K562 (cell line): Measurements from ENCODE around the gene ARHGAP8. TPM values are rescaled to one million over a fixed set of nuclear protein-coding genes. Genes with fewer than 3 reads are reported as not detected.

Experiments used
- ATAC-seq: fragments of 200-7000 bp; cut with Tn5 transposase; 3 replicates; pipeline ENCODE4 v1.9.1; 2020; ENCODE audit warnings: moderate library complexity
- BruUV-seq: library from RNA; stranded (reverse); fragments of 400-500 nt; replicated peaks from 2 replicates; lab custom pipeline; 2021; lab: Mats Ljungman, UMichigan
- CTCF ChIA-PET: fragments of 300-600 bp; formaldehyde crosslinking; extraction: SDS; loops from one replicate; lab custom pipeline; 2021; ENCODE audit warnings: low intra/inter-chr PET ratio; lab: Yijun Ruan, JAX
- POLR2A ChIA-PET: fragments of 300-600, 350-650 bp; sonication (Branson Sonifier 250); formaldehyde crosslinking; extraction: SDS; loops from one replicate; lab custom pipeline; 2021; ENCODE audit warnings: antibody characterized with exemption, inconsistent platforms; lab: Yijun Ruan, JAX
- DNase-seq, 4 experiments: peaks; one replicate each; pipeline versions ENCODE4 v3.0.0 to v3.0.0-alpha.2; 2011 to 2018; ENCODE audit warnings: low spot score in 3 of 4, mixed read lengths in 3 of 4; ENCODE audit errors: extremely low read depth in 1 of 4
- FAIRE-seq: peaks from 2 replicates; lab custom pipeline; 2011; peaks lifted over from hg19 to GRCh38; lab: Jason Lieb, UNC
- H2AFZ ChIP-seq: 2 replicates; pipeline ENCODE4 v1.6.0; 2011; ENCODE audit warnings: low read depth, low read length, control low read depth, inconsistent platforms
- H3K27ac ChIP-seq: fragments of 200-600 bp; 3 replicates; pipeline ENCODE4 v1.8.0; 2011; ENCODE audit warnings: low read depth, mild to moderate bottlenecking, control low read depth, inconsistent platforms, low read length, moderate library complexity, mixed read lengths; ENCODE audit errors: extremely low read depth
- H3K27me3 ChIP-seq, 2 experiments: fragments of 300-600 bp in 1 of 2; 2 replicates in 1 of 2; 3 replicates in 1 of 2; pipeline versions ENCODE4 v1.6.0 to v1.8.0; 2011; ENCODE audit warnings: inconsistent platforms in 2 of 2, low read length in 2 of 2, mild to moderate bottlenecking in 1 of 2, mixed read lengths in 1 of 2, moderate library complexity in 1 of 2; ENCODE audit not compliant: control insufficient read depth in 2 of 2, insufficient read depth in 2 of 2
- H3K36me3 ChIP-seq: fragments of 300-600 bp; 3 replicates; pipeline ENCODE4 v1.8.0; 2011; ENCODE audit warnings: mild to moderate bottlenecking, low read length, inconsistent platforms; ENCODE audit not compliant: control insufficient read depth, insufficient read depth
- H3K4me1 ChIP-seq, 2 experiments: fragments of 200-600 bp in 1 of 2; replicated peaks in 1 of 2; 2 replicates in 1 of 2; 3 replicates in 1 of 2; pipeline versions ENCODE4 v1.5.1 to v1.8.0; 2011; ENCODE audit warnings: inconsistent platforms in 2 of 2, low read length in 2 of 2, mild to moderate bottlenecking in 1 of 2, mixed read lengths in 1 of 2, moderate library complexity in 1 of 2; ENCODE audit not compliant: control insufficient read depth in 2 of 2, insufficient read depth in 2 of 2
- H3K4me2 ChIP-seq: 2 replicates; pipeline ENCODE4 v1.6.1; 2011; ENCODE audit warnings: low read length, control low read depth, inconsistent platforms, mixed read lengths; ENCODE audit not compliant: insufficient read depth
- H3K4me3 ChIP-seq: fragments of 200-600 bp; sonication (generic), shearing (Covaris generic); 2 replicates; pipeline ENCODE4 v1.5.1; 2016; ENCODE audit warnings: control low read depth, inconsistent platforms
- H3K79me2 ChIP-seq: fragments of 200-600 bp; 3 replicates; pipeline ENCODE4 v1.8.0; 2011; ENCODE audit warnings: low read length, inconsistent platforms; ENCODE audit not compliant: control insufficient read depth, insufficient read depth
- H3K9ac ChIP-seq, 2 experiments: 2 replicates each; pipeline versions ENCODE4 v1.6.0 to v1.6.1; 2011; ENCODE audit warnings: low read depth in 2 of 2, low read length in 2 of 2, control low read depth in 1 of 2, inconsistent platforms in 1 of 2, mild to moderate bottlenecking in 1 of 2, mixed read lengths in 1 of 2; ENCODE audit not compliant: insufficient read depth in 1 of 2
- H3K9me1 ChIP-seq: one replicate; pipeline ENCODE4 v1.6.0; 2011; ENCODE audit warnings: inconsistent platforms, mild to moderate bottlenecking, low read length, moderate library complexity; ENCODE audit not compliant: control insufficient read depth, insufficient read depth
- H3K9me3 ChIP-seq: replicated peaks from 2 replicates; pipeline ENCODE4 v1.5.1; 2011; ENCODE audit warnings: low read depth, low read length, inconsistent platforms; ENCODE audit not compliant: control insufficient read depth, insufficient read depth
- H4K20me1 ChIP-seq: replicated peaks from 2 replicates; pipeline ENCODE4 v1.6.1; 2011; ENCODE audit warnings: low read length, inconsistent platforms, mixed read lengths; ENCODE audit not compliant: control insufficient read depth, insufficient read depth
- ELF2 ChIP-seq: fragments of 250-450 bp; sonication (Bioruptor Pico); IDR thresholded peaks from 2 replicates; pipeline ENCODE4 v1.5.0; 2021; ENCODE audit warnings: mild to moderate bottlenecking
- NRF1 ChIP-seq, 2 experiments: fragments of 450-650 bp; IDR thresholded peaks in 1 of 2; conservative IDR thresholded peaks in 1 of 2; 2 replicates each; pipeline ENCODE4 v1.6.1; 2014; ENCODE audit warnings: mild to moderate bottlenecking in 2 of 2
- PHB2 ChIP-seq: fragments of 450-650 bp; IDR thresholded peaks from 2 replicates; pipeline ENCODE4 v1.6.1; 2017; ENCODE audit warnings: low read depth
- POLR2G ChIP-seq: fragments of 200-400 bp; formaldehyde crosslinking; IDR thresholded peaks from 2 replicates; pipeline ENCODE4 v1.6.1; 2017; ENCODE audit warnings: low read depth, mild to moderate bottlenecking, antibody characterized with exemption, low read length, moderate library complexity
- ZBTB11 ChIP-seq, 3 experiments: fragments of 200-800 bp in 1 of 3; fragments of 250-450 bp in 1 of 3; fragments of 450-650 bp in 1 of 3; sonication (Bioruptor Pico) in 1 of 3; sonication (Bioruptor generic) in 1 of 3; formaldehyde crosslinking in 1 of 3; IDR thresholded peaks; 2 replicates each; pipeline versions ENCODE4 v1.6.1 to v1.8.0; 2016 to 2022; ENCODE audit warnings: mild to moderate bottlenecking in 2 of 3, missing genetic modification characterization in 2 of 3, missing compliant biosample characterization in 1 of 3, moderate library complexity in 1 of 3
- ZNF354B ChIP-seq: fragments of 250-450 bp; sonication (Bioruptor Pico); IDR thresholded peaks from 2 replicates; pipeline ENCODE4 v1.4.0; 2020
- WGBS: fragments of 100-300 bp; shearing (Covaris generic); methylation state at CpG from one replicate; pipeline ENCODE4 v1.1.6; 2016; ENCODE audit warnings: low coverage, mixed read lengths; ENCODE audit not compliant: insufficient coverage; ENCODE audit errors: missing lambda C conversion rate; 5-methylcytosine and 5-hydroxymethylcytosine counted together
- in situ Hi-C: fragments of 300-500 bp; cut with MboI; formaldehyde crosslinking; loops from 4 replicates; pipeline ENCODE4 v1.15.0; 2018; ENCODE audit warnings: inconsistent platforms, mixed read lengths
- intact Hi-C: fragments of 100-400 bp; cut with micrococcal nuclease; formaldehyde crosslinking; loops from 2 replicates; pipeline ENCODE4 v1.14.2; 2022
- polyA plus RNA-seq, 8 experiments: library from polyadenylated mRNA; depleted of rRNA in 4 of 8; stranded (reverse) in 5 of 8; unstranded in 3 of 8; fragments of >200 nt; fragmentation: Nextera tagmentation in 2 of 8; fragmentation: Illumina TruSeq in 1 of 8; extraction: Ambion mirVana in 2 of 8; extraction: Trizol in 1 of 8; gene quantifications; 2 replicates each; pipeline versions ENCODE4 v1.2.1 to v1.2.3, GENCODE V29; 2011 to 2014; ENCODE audit warnings: inconsistent platforms in 1 of 8, missing spikeins in 1 of 8
- total RNA-seq, 7 experiments: library from RNA; depleted of rRNA in 6 of 7; stranded (reverse); fragments of >200 nt in 6 of 7; fragmentation: Illumina TruSeq in 2 of 7; extraction: Trizol in 2 of 7; gene quantifications; 2 replicates each; pipeline versions ENCODE4 v1.2.1 to v1.2.3, GENCODE V29; 2011 to 2021; ENCODE audit warnings: low replicate concordance in 1 of 7

The ARHGAP8 gene
- total and polyA plus RNA-seq, 9 of the 15 experiments (the other 6 are each of a cell fraction or from before 2014, with no cell fraction given): 0.15 to 2.2 (median 0.62) TPM

- H3K27me3 ChIP-seq: peaks cover 10 to 28% of the 10 kb centered on the region in 2 experiments; a peak in 4 of 5 replicates
- CTCF ChIA-PET: no interaction called here
- H4K20me1 ChIP-seq: no peaks in the 10 kb centered on the region
- no peaks in the 10 kb centered on the region for H3K9me3 ChIP-seq
- no peaks in the 10 kb centered on the region; a peak in 1 of 5 replicates for H3K4me1 ChIP-seq
- H3K9me1 ChIP-seq: no peaks in the 10 kb centered on the region
- WGBS: 1% methylated on average over 14 of the region's 18 CpGs
- no peak overlapping the region for H3K27ac ChIP-seq
- in situ Hi-C loops (no loop called here), intact Hi-C loops (no loop called here)
- no peak overlapping the region for H3K4me2 ChIP-seq
- POLR2A ChIA-PET: no interaction called here
- no peak overlapping the region for H3K9ac ChIP-seq
- BruUV-seq: no TSS peak
- H3K36me3 ChIP-seq: no peaks in the 10 kb centered on the region
- no peaks in the 10 kb centered on the region for H3K79me2 ChIP-seq
- H3K4me3 ChIP-seq: no peak overlapping the region
- H2AFZ ChIP-seq: no peak overlapping the region
- DNase-seq: no peak
- no peak for TF ChIP-seq PHB2
- TF ChIP-seq POLR2G: no peak
- TF ChIP-seq NRF1 (conservative IDR thresholded peaks at IDR 0.05 in 1 of 2, IDR thresholded peaks at IDR 0.05 in 1 of 2): peak; percentile 37 to 48; a peak in 2 of 4 replicates
- TF ChIP-seq ZNF354B (CRISPR knock-in tag): no peak
- TF ChIP-seq ZBTB11 (CRISPR knock-in tag; IDR thresholded peaks at IDR 0.05): no peak
- no peak for TF ChIP-seq ELF2 (CRISPR knock-in tag)
- ATAC-seq: no peak
- no peak for FAIRE-seq
Measured at GRCh38 chr22:44884968-44885805, 132.8 kb downstream of the ARHGAP8 start.
